Omental fat pad (tissue), 4 donors: ENCODE measurements around the gene TMEM92. TPM values are rescaled to one million over a fixed set of nuclear protein-coding genes. Genes with fewer than 3 reads are reported as not detected.

Experiments used
- ATAC-seq: fragments of 150-250 bp; one replicate; pipeline ENCODE4 v1.9.1; 2016; ENCODE audit warnings: mild to moderate bottlenecking, moderate library complexity; ENCODE audit not compliant: low FRiP score
- DNase-seq: peaks from one replicate; pipeline ENCODE4 v3.0.0-alpha.2; 2019; ENCODE audit warnings: low spot score
- total RNA-seq, 4 donors: library from RNA; depleted of rRNA; stranded (reverse); fragments of >200 nt; gene quantifications; one replicate each; pipeline ENCODE4 v1.1.0, GENCODE V29; 2016
- TF ChIP-seq, protein P1 (sequence below), 3 donors: fragments of 450-650 bp; IDR thresholded peaks; one replicate each; pipeline ENCODE4 v1.5.1; 2016 to 2017; ENCODE audit warnings: antibody characterized with exemption in 3 of 3, mild to moderate bottlenecking in 3 of 3, moderate library complexity in 2 of 3

Gene TMEM92
- total RNA-seq, 4 donors from 2014 or later: 0.93 TPM; not detected in 3

DNA sequence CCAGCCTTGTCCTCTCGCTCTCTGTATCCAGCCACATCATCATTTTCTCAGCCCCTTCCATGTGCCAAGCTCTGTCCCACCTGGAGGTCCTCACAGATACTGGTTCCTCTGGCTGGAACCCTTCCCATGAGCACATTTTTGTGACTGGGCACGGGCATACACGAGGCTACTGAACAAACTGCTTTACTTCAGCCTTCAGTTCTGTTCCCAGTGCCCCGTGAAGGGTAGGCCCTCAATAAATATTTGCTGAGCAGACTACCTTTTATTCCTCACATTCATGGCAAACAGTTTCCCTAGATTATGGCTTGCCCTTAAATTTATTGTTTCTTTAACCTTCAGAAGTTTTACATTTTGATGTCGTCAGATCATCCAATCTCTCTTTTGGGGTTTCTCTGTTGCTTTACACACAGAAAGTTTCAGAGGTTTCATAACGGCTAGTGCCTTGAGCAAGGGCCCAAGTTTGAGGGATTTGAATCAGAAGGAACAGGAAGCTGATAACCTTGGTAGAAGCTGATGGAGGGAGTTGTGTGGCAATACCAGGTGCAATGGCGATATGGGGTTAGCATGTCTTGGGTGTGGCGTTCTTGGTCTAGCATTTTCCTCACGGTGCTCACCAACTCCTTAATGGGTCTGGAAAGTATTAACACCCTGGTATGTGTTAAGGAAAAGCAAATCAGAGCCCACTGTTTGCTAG lies 27.8 kb downstream of the TMEM92 start:
- TF ChIP-seq, protein P1, sequence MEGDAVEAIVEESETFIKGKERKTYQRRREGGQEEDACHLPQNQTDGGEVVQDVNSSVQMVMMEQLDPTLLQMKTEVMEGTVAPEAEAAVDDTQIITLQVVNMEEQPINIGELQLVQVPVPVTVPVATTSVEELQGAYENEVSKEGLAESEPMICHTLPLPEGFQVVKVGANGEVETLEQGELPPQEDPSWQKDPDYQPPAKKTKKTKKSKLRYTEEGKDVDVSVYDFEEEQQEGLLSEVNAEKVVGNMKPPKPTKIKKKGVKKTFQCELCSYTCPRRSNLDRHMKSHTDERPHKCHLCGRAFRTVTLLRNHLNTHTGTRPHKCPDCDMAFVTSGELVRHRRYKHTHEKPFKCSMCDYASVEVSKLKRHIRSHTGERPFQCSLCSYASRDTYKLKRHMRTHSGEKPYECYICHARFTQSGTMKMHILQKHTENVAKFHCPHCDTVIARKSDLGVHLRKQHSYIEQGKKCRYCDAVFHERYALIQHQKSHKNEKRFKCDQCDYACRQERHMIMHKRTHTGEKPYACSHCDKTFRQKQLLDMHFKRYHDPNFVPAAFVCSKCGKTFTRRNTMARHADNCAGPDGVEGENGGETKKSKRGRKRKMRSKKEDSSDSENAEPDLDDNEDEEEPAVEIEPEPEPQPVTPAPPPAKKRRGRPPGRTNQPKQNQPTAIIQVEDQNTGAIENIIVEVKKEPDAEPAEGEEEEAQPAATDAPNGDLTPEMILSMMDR (IDR thresholded peaks at IDR 0.05): no peak
- ATAC-seq (no peak), DNase-seq (no peak)

DNA sequence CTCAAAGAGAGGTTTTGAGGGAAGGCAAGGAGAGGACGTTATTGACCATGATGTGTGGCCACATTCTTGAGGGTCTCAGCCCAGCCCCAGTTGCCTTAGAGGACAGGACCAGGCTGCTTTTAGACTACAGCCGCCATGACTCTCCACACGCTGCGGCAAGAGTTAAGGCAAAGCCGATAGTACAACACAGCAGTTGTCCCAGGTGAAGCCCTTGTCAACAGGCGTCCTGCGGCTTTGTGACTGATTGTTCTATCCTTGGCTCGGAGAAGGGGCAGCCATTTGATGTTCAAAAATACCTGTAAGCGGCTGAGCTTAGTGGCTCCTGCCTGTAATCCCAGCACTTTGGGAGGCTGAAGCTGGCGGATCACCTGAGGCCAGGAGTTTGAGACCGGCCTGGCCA lies 28.8 kb downstream of the TMEM92 start:
- TF ChIP-seq, protein P1 (IDR thresholded peaks at IDR 0.05): no peak

DNA sequence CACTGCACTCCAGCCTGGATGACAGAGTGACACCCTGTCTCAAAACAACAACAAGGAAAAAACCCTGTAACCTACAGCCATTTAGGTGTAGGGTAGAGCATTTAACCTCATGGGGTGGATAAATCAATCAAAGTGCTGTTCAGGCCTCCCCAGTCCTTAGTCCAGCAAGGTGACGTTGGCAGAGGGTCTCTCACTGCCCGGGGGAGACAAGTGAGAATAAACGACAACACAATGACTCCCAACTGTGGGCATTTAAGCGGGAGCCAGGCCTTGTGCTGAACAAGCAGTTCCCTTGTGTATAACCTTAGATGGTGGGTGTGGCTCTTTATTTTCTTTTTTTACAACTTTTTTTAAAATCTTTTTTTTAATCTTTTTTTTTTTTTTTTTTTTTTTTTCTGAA lies 29.3 kb downstream of the TMEM92 start:
- TF ChIP-seq, protein P1 (IDR thresholded peaks at IDR 0.05): no peak
- ATAC-seq (no peak), DNase-seq (no peak)

More for the DNA sequence above, 28.8 kb downstream of the TMEM92 start:
- DNase-seq (no peak), ATAC-seq (no peak)

DNA sequence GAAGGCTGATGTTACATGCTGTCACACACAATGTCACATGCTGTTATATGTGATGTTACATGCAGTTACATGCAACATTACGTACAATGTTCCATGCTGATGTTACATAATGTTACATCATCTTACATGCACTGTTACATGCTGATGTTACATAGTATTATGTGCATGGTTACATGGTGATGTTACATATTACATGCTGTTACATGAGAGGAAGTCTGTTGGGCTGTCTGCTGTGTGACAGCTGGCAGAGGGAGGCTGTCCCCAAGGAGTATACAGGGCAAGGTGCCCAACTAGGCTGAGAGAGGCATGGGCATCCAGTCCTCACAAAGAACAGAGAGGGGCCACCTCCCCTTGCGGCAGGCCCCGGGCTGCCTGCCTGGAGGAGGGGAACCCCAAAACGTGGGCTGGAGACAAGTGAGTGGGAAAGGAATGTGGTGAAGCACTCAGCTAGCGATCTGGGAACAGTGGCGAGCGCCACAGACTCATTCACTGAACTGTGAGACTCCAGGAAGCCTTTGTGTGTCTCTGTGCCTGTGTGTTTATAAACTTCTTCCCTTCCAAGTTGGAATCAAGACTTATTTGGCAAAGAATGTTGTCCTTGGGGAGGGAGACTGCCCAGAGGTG lies 30.6 kb downstream of the TMEM92 start:
- ATAC-seq (no peak), DNase-seq (no peak)
- TF ChIP-seq, protein P1 (IDR thresholded peaks at IDR 0.05): no peak

DNA sequence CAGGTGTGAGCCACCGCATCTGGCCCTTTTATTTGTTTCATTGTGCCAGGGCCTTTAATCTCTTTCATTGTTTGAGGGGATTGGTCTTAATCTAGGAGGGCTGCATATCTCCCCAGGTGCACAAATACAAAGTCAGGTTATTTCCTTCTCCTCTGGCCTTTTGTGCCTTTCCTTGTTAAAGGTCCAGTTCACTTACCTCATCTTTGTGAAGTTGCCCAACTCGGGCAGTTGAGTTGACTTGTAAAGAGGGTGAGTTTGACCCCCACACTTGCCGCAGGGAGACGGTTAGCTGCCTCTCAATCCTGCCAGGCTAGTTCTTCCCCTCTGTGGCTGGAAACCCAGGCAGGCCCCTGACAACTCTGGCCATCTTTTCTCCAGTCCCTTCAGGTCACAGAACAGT lies 33.4 kb downstream of the TMEM92 start:
- DNase-seq (no peak), ATAC-seq (no peak)
- TF ChIP-seq, protein P1 (IDR thresholded peaks at IDR 0.05): no peak

DNA sequence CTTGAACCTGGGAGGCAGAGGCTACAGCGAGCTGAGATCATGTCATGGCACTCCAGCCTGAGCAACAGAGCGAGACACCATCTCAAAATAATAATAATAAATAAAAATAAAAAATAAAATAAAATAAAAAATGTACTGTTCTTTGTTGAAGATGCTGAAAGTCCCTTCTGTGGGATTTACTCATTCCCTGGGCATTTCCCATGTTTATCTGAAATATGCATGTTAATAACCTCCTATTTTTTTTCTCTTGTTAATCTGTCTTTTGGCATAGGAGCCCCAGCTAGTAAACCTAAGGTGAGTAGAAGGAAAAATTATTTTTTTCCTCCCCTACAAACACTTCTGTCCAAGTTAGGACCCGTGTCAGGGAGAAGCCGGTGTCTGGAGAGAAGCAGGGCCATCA lies 34.4 kb downstream of the TMEM92 start:
- no peak for ATAC-seq
- TF ChIP-seq, protein P1 (IDR thresholded peaks at IDR 0.05): no peak
- DNase-seq: no peak
